Measurements from ENCODE around the gene ADAMTS17. TPM values are rescaled to one million over a fixed set of nuclear protein-coding genes. Genes with fewer than 3 reads are reported as not detected.

The ADAMTS17 gene
- polyA plus RNA-seq, 12 donors = 1.6 to 17.4 (median 5.6) TPM; not detected in 1

- no peak for DNase-seq
Measured at GRCh38 chr15:100053474-100054121, 288.2 kb downstream of the ADAMTS17 start.

GRCh38 chr15:100052716-100053473 lies 288.9 kb downstream of the ADAMTS17 start:
- no peak for DNase-seq

- no peak for DNase-seq
Measured at GRCh38 chr15:100050877-100051786, 290.6 kb downstream of the ADAMTS17 start.

- DNase-seq = no peak
Measured at GRCh38 chr15:100049936-100050876, 291.6 kb downstream of the ADAMTS17 start.

- DNase-seq = no peak
Measured at GRCh38 chr15:100049483-100049882, 292.3 kb downstream of the ADAMTS17 start.

GRCh38 chr15:100048736-100049135 lies 293.0 kb downstream of the ADAMTS17 start:
- DNase-seq = no peak

- DNase-seq = no peak
Measured at GRCh38 chr15:100043692-100044091, 298.1 kb downstream of the ADAMTS17 start.

GRCh38 chr15:100043068-100043641 lies 298.6 kb downstream of the ADAMTS17 start:
- no peak for DNase-seq

- no peak for DNase-seq
Measured at GRCh38 chr15:100042558-100042957, 299.2 kb downstream of the ADAMTS17 start.

- DNase-seq = peak; percentile 68
Measured at GRCh38 chr15:100041127-100041828, 300.5 kb downstream of the ADAMTS17 start.

GRCh38 chr15:100039994-100040393 lies 301.8 kb downstream of the ADAMTS17 start:
- DNase-seq = no peak

GRCh38 chr15:100038736-100039135 lies 303.0 kb downstream of the ADAMTS17 start:
- DNase-seq = no peak

GRCh38 chr15:100037901-100038300 lies 303.9 kb downstream of the ADAMTS17 start:
- no peak for DNase-seq

- no peak for DNase-seq
Measured at GRCh38 chr15:100036015-100036414, 305.8 kb downstream of the ADAMTS17 start.

GRCh38 chr15:100034191-100034590 lies 307.6 kb downstream of the ADAMTS17 start:
- DNase-seq = no peak

- peak; percentile 45 for DNase-seq
Measured at GRCh38 chr15:100033140-100033857, 308.5 kb downstream of the ADAMTS17 start.

GRCh38 chr15:100032358-100033085 lies 309.3 kb downstream of the ADAMTS17 start:
- peak; percentile 57 for DNase-seq

GRCh38 chr15:100031665-100032357 lies 310.0 kb downstream of the ADAMTS17 start:
- DNase-seq = no peak
